SK-N-SH treated with all-trans-retinoic acid at 6 μM for 48 hours (cell line): Measurements from ENCODE around the gene CRAT.
A peak's percentile ranks its signal among the peaks of the same experiment; 100 is the strongest.

ENCODE experiments used
- ATAC-seq: fragments of 200-7000 bp; cut with Tn5 transposase; 3 replicates; pipeline ENCODE4 v1.9.1; 2020; ENCODE audit warnings: mild to moderate bottlenecking, moderate library complexity
- ARNTL ChIP-seq: fragments of 450-650 bp; formaldehyde crosslinking; IDR thresholded peaks from 2 replicates; pipeline ENCODE4 v1.5.0; 2020; ENCODE audit warnings: low read depth, mild to moderate bottlenecking, moderate library complexity, borderline replicate concordance
- CSDC2 ChIP-seq: fragments of 250-450 bp; sonication (Bioruptor Pico); IDR thresholded peaks from 2 replicates; pipeline ENCODE4 v1.5.0; 2020; ENCODE audit warnings: mild to moderate bottlenecking, moderate library complexity
- ISL1 ChIP-seq: fragments of 250-450 bp; sonication (Bioruptor Pico); IDR thresholded peaks from 2 replicates; pipeline ENCODE4 v2.1.2; 2022; ENCODE audit warnings: mild to moderate bottlenecking, moderate library complexity
- OSR1 ChIP-seq: fragments of 250-450 bp; sonication (Bioruptor Pico); IDR thresholded peaks from 2 replicates; pipeline ENCODE4 v1.8.0; 2022; ENCODE audit warnings: moderate library complexity, mild to moderate bottlenecking, inconsistent platforms
- PPARA ChIP-seq: fragments of 250-450 bp; sonication (Bioruptor Pico); IDR thresholded peaks from 2 replicates; pipeline ENCODE4 v1.5.0; 2020; ENCODE audit warnings: mild to moderate bottlenecking, borderline replicate concordance
- SNAI2 ChIP-seq: fragments of 250-450 bp; sonication (Bioruptor Pico); IDR thresholded peaks from 2 replicates; pipeline ENCODE4 v1.5.0; 2020; ENCODE audit warnings: mild to moderate bottlenecking, moderate library complexity
- TOX ChIP-seq: fragments of 250-450 bp; sonication (Bioruptor Pico); IDR thresholded peaks from 2 replicates; pipeline ENCODE4 v1.8.0; 2021; ENCODE audit warnings: mild to moderate bottlenecking, moderate library complexity, borderline replicate concordance
- ZFP3 ChIP-seq: fragments of 250-450 bp; sonication (Bioruptor Pico); IDR thresholded peaks from 2 replicates; pipeline ENCODE4 v1.5.0; 2020; ENCODE audit warnings: mild to moderate bottlenecking, moderate library complexity
- ZFP30 ChIP-seq: fragments of 450-650 bp; formaldehyde crosslinking; IDR thresholded peaks from 2 replicates; pipeline ENCODE4 v1.5.0; 2022; ENCODE audit warnings: mild to moderate bottlenecking, moderate library complexity
- ZNF565 ChIP-seq: fragments of 450-650 bp; formaldehyde crosslinking; conservative IDR thresholded peaks from 2 replicates; pipeline ENCODE4 v1.5.0; 2020; ENCODE audit warnings: low read depth, mild to moderate bottlenecking, moderate library complexity
- ZNF70 ChIP-seq: fragments of 450-650 bp; formaldehyde crosslinking; IDR thresholded peaks from 2 replicates; pipeline ENCODE4 v1.5.0; 2020; ENCODE audit warnings: mild to moderate bottlenecking, moderate library complexity
- ZNF8 ChIP-seq: fragments of 450-650 bp; formaldehyde crosslinking; IDR thresholded peaks from 2 replicates; pipeline ENCODE4 v1.5.0; 2020; ENCODE audit warnings: mild to moderate bottlenecking, moderate library complexity
- TF ChIP-seq, protein P1 (sequence below): fragments of 250-450 bp; sonication (Bioruptor Pico); IDR thresholded peaks from 2 replicates; pipeline ENCODE4 v1.5.1; 2020; ENCODE audit warnings: low read depth, mild to moderate bottlenecking, moderate library complexity
- TF ChIP-seq, protein P2 (sequence below): fragments of 250-450 bp; sonication (Bioruptor Pico); IDR thresholded peaks from 2 replicates; pipeline ENCODE4 v1.8.0; 2021; ENCODE audit warnings: low read depth, mild to moderate bottlenecking, moderate library complexity, borderline replicate concordance
- TF ChIP-seq, protein P3 (sequence below): fragments of 250-450 bp; sonication (Bioruptor Pico); IDR thresholded peaks from 2 replicates; pipeline ENCODE4 v1.8.0; 2020; ENCODE audit warnings: mild to moderate bottlenecking, moderate library complexity, borderline replicate concordance
- TF ChIP-seq, protein P4 (sequence below): fragments of 250-450 bp; sonication (Bioruptor Pico); IDR thresholded peaks from 2 replicates; pipeline ENCODE4 v1.5.0; 2020; ENCODE audit warnings: mild to moderate bottlenecking, moderate library complexity

Gene CRAT

DNA sequence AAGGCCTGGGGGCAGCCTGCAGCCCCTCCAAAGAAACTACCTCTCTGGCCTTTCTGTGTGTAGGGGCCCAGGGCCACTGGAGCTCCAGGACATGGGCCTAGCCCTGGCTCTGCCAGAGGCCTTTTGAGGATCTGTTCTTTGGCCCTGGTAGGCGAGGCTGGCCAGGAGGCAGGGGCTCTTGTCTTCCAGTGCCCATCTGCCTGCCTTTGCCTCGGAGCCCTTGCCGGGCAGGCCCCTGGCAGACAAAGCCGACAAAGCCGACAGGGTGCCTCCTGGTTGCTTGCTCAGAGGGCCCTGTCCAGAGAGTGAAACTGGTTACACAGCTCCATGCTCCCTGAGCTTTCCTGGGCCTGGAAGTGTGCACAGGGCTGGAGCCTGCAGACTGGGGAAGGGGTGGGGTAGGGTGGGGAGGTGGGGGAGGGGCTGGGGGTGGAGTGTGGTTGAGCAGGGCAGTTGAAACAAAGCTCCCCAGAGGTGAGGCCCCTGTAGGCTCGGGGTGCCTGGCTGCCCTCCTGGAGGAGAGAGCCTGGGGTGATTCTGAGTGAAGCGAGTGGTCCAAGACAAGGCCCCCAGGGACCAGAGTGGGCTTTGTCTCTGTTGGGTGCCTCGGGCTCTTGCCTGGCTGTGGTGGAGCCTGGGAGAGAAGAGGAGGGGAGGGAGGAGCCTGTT, 29.9 kb upstream of the CRAT start (continued):
- TF ChIP-seq, protein P1, sequence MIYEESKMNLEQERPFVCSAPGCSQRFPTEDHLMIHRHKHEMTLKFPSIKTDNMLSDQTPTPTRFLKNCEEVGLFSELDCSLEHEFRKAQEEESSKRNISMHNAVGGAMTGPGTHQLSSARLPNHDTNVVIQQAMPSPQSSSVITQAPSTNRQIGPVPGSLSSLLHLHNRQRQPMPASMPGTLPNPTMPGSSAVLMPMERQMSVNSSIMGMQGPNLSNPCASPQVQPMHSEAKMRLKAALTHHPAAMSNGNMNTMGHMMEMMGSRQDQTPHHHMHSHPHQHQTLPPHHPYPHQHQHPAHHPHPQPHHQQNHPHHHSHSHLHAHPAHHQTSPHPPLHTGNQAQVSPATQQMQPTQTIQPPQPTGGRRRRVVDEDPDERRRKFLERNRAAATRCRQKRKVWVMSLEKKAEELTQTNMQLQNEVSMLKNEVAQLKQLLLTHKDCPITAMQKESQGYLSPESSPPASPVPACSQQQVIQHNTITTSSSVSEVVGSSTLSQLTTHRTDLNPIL (CRISPR knock-in tag) = peak; percentile 40; the same call in 1 of the 2 replicates
- no peak for TF ChIP-seq ZNF565 (CRISPR knock-in tag)
- TF ChIP-seq ISL1 (CRISPR knock-in tag) = no peak

DNA sequence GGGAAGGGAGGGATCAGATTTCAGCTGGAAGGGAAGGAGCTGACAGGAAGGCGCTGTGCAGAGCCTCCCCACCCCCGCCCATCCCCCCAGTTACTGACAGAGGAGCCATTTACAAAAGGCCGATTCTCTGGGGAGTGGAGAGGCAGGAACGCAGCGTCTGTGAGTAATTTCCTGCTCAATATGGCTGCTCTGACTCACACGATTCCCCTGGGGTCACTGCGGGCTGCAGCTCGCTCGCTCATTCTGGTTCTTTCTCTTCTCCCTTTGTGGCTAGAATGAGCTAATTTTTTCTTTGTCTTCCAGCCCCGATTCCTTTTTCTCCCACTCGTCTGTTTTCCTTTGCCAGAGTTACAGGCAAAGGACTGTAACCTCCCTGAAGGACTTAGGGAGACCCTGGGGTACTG, 29.4 kb upstream of the CRAT start:
- peak; percentile 80 for ATAC-seq
- no peak for TF ChIP-seq PPARA (CRISPR knock-in tag)
- 0 out of 2 replicates have a peak, but pooled peaks have one; percentile 33 for TF ChIP-seq SNAI2 (CRISPR knock-in tag)
- TF ChIP-seq ZFP30 (CRISPR knock-in tag) = no peak
- TF ChIP-seq ZNF8 = 0 out of 2 replicates have a peak, but pooled peaks have one; percentile 29
- TF ChIP-seq, protein P2, sequence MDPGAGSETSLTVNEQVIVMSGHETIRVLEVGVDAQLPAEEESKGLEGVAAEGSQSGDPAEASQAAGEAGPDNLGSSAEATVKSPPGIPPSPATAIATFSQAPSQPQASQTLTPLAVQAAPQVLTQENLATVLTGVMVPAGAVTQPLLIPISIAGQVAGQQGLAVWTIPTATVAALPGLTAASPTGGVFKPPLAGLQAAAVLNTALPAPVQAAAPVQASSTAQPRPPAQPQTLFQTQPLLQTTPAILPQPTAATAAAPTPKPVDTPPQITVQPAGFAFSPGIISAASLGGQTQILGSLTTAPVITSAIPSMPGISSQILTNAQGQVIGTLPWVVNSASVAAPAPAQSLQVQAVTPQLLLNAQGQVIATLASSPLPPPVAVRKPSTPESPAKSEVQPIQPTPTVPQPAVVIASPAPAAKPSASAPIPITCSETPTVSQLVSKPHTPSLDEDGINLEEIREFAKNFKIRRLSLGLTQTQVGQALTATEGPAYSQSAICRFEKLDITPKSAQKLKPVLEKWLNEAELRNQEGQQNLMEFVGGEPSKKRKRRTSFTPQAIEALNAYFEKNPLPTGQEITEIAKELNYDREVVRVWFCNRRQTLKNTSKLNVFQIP = no peak
- TF ChIP-seq OSR1 (CRISPR knock-in tag) = no peak
- TF ChIP-seq ZNF70 = no peak
- TF ChIP-seq CSDC2 (CRISPR knock-in tag) = no peak
- TF ChIP-seq TOX (CRISPR knock-in tag) = no peak
- TF ChIP-seq, protein P3, sequence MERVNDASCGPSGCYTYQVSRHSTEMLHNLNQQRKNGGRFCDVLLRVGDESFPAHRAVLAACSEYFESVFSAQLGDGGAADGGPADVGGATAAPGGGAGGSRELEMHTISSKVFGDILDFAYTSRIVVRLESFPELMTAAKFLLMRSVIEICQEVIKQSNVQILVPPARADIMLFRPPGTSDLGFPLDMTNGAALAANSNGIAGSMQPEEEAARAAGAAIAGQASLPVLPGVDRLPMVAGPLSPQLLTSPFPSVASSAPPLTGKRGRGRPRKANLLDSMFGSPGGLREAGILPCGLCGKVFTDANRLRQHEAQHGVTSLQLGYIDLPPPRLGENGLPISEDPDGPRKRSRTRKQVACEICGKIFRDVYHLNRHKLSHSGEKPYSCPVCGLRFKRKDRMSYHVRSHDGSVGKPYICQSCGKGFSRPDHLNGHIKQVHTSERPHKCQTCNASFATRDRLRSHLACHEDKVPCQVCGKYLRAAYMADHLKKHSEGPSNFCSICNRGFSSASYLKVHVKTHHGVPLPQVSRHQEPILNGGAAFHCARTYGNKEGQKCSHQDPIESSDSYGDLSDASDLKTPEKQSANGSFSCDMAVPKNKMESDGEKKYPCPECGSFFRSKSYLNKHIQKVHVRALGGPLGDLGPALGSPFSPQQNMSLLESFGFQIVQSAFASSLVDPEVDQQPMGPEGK (CRISPR knock-in tag) = no peak
- TF ChIP-seq ISL1 (CRISPR knock-in tag) = 0 out of 2 replicates have a peak, but pooled peaks have one; percentile 6

DNA sequence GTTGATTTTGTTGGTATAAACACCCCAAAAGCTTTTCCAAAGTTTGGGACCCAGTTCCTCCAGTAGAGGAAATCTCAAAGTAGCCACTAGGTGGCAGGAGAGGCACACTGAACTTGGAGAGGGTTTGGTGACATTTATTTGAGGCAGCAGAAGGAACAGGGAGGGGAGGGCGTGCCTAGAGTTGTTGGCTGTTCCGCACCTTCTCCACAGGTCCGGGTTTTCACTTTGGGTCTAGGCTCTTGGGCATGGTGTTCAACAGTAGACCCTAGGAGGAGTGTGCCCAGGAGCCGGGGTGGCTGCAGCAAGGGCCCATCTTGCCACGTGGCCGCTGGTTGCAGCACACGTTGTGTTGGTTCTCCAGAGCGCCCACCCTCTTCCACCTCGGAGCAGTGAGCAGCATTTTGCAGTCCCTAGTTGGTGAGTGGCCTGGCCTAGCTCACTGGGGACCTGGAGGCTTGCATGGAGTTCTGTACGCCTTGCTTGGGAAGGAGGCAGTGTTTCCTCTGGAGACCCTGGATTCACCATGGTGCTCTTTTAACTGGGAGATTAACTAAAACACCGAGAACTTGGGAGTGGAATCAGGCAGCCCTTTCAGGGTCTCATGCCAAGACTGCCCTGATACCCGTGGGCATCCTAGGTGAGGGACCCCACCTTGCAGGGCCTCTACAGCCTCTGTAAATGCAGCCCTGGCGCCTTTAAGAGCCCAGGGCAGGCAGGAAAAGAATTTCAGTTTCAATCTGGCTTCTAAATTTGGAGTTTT, 28.8 kb upstream of the CRAT start:
- 0 out of 2 replicates have a peak, but pooled peaks have one; percentile 23 for TF ChIP-seq CSDC2 (CRISPR knock-in tag)
- TF ChIP-seq, protein P3 (CRISPR knock-in tag) = no peak
- peak; percentile 20; the same call in 1 of the 2 replicates for TF ChIP-seq ZFP3 (CRISPR knock-in tag)
- TF ChIP-seq, all 23 proteins: peak for 2
- peak; percentile 64 for ATAC-seq

DNA sequence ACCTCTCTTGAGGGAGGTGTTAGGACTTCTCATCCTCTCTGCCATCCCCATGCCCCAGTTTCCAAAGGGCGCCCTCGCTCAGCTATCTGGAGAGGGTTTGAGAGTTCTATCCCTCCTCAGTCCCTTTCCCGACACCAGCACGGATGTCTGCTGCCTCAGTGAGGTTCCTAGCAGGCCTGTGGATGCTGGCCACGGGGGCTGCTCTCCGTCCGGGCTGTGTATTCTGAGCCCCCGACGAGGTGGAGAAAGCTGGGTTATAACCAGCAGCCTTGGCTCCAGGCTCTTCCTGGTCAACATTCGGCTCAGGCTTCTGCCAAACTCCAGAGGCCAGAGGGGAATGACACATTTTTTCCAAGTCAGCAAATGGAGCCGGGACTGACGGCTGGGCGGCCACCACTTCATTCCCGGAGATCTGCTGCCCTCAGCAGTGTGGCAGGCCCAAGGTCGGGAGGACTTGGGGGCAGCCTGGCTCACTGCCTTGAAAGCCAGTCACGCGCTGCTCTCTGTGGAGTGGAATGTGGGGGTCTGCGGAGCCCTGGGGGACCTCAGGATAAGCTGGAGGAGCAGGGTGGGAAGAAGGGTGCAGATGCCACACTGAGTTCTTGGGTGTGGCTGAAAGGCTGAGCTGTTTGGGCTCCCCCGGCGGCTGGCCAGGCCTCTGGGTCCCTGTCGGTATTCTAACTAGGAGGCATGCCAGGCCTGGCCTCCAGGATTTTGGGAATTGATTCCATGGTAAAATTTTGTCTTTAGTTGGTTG, 28.1 kb upstream of the CRAT start:
- ATAC-seq = peak; percentile 11
- TF ChIP-seq, protein P3 (CRISPR knock-in tag) = no peak
- TF ChIP-seq, protein P4, sequence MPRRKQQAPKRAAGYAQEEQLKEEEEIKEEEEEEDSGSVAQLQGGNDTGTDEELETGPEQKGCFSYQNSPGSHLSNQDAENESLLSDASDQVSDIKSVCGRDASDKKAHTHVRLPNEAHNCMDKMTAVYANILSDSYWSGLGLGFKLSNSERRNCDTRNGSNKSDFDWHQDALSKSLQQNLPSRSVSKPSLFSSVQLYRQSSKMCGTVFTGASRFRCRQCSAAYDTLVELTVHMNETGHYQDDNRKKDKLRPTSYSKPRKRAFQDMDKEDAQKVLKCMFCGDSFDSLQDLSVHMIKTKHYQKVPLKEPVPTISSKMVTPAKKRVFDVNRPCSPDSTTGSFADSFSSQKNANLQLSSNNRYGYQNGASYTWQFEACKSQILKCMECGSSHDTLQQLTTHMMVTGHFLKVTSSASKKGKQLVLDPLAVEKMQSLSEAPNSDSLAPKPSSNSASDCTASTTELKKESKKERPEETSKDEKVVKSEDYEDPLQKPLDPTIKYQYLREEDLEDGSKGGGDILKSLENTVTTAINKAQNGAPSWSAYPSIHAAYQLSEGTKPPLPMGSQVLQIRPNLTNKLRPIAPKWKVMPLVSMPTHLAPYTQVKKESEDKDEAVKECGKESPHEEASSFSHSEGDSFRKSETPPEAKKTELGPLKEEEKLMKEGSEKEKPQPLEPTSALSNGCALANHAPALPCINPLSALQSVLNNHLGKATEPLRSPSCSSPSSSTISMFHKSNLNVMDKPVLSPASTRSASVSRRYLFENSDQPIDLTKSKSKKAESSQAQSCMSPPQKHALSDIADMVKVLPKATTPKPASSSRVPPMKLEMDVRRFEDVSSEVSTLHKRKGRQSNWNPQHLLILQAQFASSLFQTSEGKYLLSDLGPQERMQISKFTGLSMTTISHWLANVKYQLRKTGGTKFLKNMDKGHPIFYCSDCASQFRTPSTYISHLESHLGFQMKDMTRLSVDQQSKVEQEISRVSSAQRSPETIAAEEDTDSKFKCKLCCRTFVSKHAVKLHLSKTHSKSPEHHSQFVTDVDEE (CRISPR knock-in tag) = no peak
- TF ChIP-seq ARNTL (CRISPR knock-in tag) (no peak), PPARA (CRISPR knock-in tag) (no peak), SNAI2 (CRISPR knock-in tag) (no peak), ZFP3 (CRISPR knock-in tag) (no peak)
- TF ChIP-seq, protein P1 (CRISPR knock-in tag) = no peak
- TF ChIP-seq, protein P2 = no peak
